ENCODE results near the gene ORC3. TPM values are rescaled to one million over a fixed set of nuclear protein-coding genes. Genes with fewer than 3 reads are reported as not detected.
"Not testable (repeated sequence)": the region's sequence is repeated elsewhere in the genome, so short reads cannot be mapped to it uniquely, and the experiment has no call there.

The ORC3 gene
- total and polyA plus RNA-seq, 5 experiments from 2014 or later: 30.9 to 37.7 (median 33.8) TPM

DNA sequence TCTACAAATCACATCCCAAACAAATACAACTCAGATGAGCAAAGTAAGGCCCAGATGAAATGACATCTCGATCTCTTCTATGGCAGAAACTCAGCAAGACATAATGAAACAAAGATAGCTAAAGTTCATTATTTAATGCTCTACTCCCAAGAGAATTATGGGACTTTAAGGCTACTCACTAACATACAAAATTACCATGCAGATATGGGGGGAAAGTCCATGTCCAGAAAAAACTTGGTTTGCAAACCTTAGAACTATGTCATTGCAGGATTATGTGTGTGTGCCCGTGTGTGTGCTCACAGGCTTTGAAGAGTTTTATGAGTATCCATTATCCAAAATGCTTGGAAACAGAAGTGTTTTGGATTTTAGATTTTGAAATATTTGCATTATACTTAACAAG, 78.1 kb downstream of the ORC3 start:
- no peak overlapping the region for H3K4me3 Mint-ChIP-seq
- ATAC-seq (no peak), DNase-seq (no peak)
- peaks cover 0 to 47% (median 16%) of the 10 kb centered on the region in 3 donors for H3K36me3 Mint-ChIP-seq
- POLR2A ChIA-PET: interaction anchor here (1.1 kb wide), 1 partner anchor 11 kb away, joined by 3 read pairs; no protein-coding TSS in a partner anchor
- peak overlapping the region in 3 of 10 donors; percentile 21 to 75 (median 64) for H3K27ac Mint-ChIP-seq
- H3K9me3 Mint-ChIP-seq: no peaks in the 10 kb centered on the region
- peaks cover 7 to 20% (median 14%) of the 10 kb centered on the region in 4 donors for H3K4me1 Mint-ChIP-seq
- H3K27me3 Mint-ChIP-seq: no peaks in the 10 kb centered on the region

DNA sequence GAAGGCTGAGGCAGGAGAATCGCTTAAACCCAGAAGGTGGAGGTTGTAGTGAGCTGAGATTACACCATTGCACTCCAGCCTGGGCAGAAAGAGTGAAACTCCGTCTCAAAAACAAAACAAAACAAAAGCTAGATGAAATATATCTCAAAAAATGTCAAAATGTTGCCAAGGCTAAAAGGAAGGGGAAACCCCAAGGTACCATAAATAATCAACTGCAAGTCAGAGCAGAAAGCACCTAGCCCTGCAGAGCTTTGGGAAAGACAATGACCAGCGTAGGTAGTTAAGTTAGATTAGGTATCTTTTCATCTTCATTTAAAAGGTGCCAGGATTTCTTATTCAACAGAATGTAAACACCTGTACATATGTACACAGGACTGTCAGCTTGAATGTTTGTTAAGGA, 79.1 kb downstream of the ORC3 start:
- Mint-ChIP-seq H3K27ac (peak overlapping the region in 3 of 10 donors; percentile 22 to 58 (median 37)), H3K27me3 (no peaks in the 10 kb centered on the region), H3K36me3 (peaks cover 0 to 47% (median 16%) of the 10 kb centered on the region in 3 donors), H3K4me1 (peaks cover 7 to 20% (median 14%) of the 10 kb centered on the region in 4 donors), H3K9me3 (no peaks in the 10 kb centered on the region), H3K4me3 (no peak overlapping the region)
- ATAC-seq (no peak), DNase-seq (no peak)
- POLR2A ChIA-PET: interaction anchor here (1.1 kb wide), 1 partner anchor 12 kb away, joined by 3 read pairs; no protein-coding TSS in a partner anchor

DNA sequence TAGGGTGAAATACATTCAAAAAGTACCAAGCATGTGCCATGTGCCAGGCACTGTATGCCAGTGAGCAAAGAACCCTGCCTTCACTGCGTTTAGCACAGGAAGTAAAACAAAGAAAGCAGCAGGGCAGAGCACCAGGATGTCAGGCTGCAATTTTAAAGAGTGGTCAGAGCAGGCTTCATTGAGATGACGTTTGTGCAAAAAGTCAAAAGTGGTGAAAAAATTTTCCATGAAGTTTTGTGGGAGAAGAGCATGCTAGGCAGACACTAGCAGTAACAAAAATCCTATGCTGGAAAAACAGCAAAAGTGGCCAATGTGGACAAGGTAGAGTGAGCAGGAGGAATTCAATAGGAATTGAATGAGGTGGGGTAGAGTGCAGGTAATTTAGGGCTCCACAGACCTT, 80.8 kb downstream of the ORC3 start:
- Mint-ChIP-seq H3K36me3 (peaks cover 0 to 63% (median 22%) of the 10 kb centered on the region in 3 donors), H3K9me3 (no peaks in the 10 kb centered on the region), H3K27ac (peak overlapping the region; percentile 22 to 84 (median 60)), H3K27me3 (no peaks in the 10 kb centered on the region), H3K4me1 (peaks cover 7 to 20% (median 14%) of the 10 kb centered on the region in 4 donors), H3K4me3 (no peak overlapping the region)
- ATAC-seq: peak in 1 of 2 donors; percentile 52
- POLR2A ChIA-PET: interaction anchor here (2.0 kb wide), 1 partner anchor 31 kb away, joined by 7 read pairs; the partner anchor contains the start of gene AKIRIN2
- DNase-seq: no peak

DNA sequence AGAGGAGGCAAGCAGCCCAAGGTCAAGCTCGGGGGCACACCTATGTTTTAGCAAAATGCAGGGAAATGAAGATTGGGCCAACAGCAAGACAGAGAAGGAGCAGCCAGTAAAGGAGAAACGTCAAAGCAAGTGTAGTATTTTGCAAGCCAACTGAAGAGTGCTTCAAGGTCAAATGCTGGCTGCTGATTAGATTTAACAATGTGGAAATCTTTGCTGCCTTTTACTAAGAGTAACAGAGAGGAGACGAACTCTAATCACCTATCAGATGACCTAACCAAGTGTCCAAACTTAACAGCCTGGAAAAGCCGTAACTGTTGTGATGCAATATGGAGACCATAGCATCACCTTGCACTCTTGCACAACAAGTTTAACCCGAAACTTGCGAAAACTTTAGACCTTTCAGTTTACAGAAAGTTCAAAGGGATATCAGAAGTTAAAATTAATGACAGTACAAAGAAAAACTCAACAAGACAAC, 81.7 kb downstream of the ORC3 start:
- ATAC-seq (no peak), DNase-seq (no peak)
- POLR2A ChIA-PET: interaction anchor here (2.0 kb wide), 1 partner anchor 30 kb away, joined by 7 read pairs; the partner anchor contains the start of gene AKIRIN2
- peak overlapping the region in 8 of 10 donors; percentile 22 to 82 (median 54) for H3K27ac Mint-ChIP-seq
- H3K4me3 Mint-ChIP-seq: no peak overlapping the region
- H3K9me3 Mint-ChIP-seq: no peaks in the 10 kb centered on the region
- peaks cover 0 to 65% (median 23%) of the 10 kb centered on the region in 3 donors for H3K36me3 Mint-ChIP-seq
- H3K27me3 Mint-ChIP-seq: no peaks in the 10 kb centered on the region
- H3K4me1 Mint-ChIP-seq: peaks cover 7 to 20% (median 14%) of the 10 kb centered on the region in 4 donors

DNA sequence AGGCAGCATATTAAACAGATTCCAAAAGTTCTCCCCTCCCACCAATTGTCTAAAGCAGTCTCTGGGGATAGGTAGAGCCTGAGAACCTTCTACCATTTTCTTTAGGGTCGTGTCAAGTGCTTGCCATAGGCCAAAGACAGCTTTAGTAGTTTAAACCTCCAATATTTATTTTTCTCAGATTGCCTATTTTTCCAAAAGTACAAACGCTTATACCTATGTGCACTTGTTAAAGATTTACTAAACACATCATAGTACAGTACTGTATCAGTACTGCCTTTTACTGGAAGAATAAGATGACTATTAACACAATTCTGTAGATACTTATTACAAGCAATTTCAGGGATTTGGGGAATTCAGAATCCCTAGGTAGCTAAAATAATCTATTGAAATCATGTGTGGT, 82.7 kb downstream of the ORC3 start:
- no peak for ATAC-seq
- peaks cover 7 to 20% (median 14%) of the 10 kb centered on the region in 4 donors for H3K4me1 Mint-ChIP-seq
- H3K36me3 Mint-ChIP-seq: peaks cover under 1 to 64% (median 19%) of the 10 kb centered on the region in 3 donors
- no peak for DNase-seq
- no peaks in the 10 kb centered on the region for H3K9me3 Mint-ChIP-seq
- no peak overlapping the region for H3K4me3 Mint-ChIP-seq
- POLR2A ChIA-PET: no interaction called here
- no peaks in the 10 kb centered on the region for H3K27me3 Mint-ChIP-seq
- peak overlapping the region in 2 of 10 donors; percentile 14 to 43 for H3K27ac Mint-ChIP-seq

DNA sequence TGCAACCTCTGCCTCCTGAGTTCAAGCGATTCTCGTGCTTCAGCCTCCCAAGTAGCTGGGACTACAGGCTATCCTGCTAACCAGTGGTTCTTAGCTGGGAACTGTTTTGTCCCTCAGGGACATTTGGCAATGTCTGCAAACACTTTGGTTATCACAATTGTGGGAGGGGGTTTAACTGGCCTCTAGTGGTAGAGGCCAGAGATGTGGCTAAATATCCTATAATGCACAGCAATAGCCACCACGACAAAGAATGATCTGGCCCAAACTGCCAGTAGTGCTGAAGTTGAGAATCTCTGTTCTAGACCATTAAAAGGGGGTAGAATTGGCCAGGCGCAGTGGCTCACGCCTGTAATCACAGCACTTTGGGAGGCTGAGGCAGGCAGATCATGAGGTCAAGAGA, 83.3 kb downstream of the ORC3 start:
- H3K27me3 Mint-ChIP-seq: no peaks in the 10 kb centered on the region
- no peaks in the 10 kb centered on the region for H3K9me3 Mint-ChIP-seq
- H3K27ac Mint-ChIP-seq: peak overlapping the region in 2 of 10 donors; percentile 6 to 28
- peaks cover 5 to 66% (median 20%) of the 10 kb centered on the region in 3 donors for H3K36me3 Mint-ChIP-seq
- H3K4me1 Mint-ChIP-seq: peaks cover 7 to 22% (median 16%) of the 10 kb centered on the region in 4 donors
- DNase-seq (no peak), ATAC-seq (no peak)
- POLR2A ChIA-PET: no interaction called here
- H3K4me3 Mint-ChIP-seq: no peak overlapping the region

DNA sequence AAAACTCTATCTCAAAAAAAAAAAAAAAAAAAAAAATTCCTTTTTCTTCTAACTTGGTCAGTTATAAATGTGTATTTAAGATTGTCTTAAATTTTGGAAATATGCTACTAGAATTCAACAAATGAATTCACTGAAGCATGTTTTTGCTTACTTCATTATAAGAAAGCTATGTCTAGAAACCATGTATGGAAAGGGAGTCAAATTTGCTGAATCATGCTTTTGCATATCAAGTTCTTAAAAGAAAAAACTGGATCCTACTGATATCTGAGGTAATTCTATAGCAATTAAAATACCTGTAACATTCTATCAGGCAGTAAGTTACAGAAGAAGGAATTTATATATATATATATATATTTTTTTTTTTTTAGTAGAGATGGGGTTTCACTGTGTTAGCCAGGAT, 84.4 kb downstream of the ORC3 start:
- peaks cover 5 to 75% (median 20%) of the 10 kb centered on the region in 3 donors for H3K36me3 Mint-ChIP-seq
- ATAC-seq: no peak
- POLR2A ChIA-PET: interaction anchor here (1.3 kb wide), 1 partner anchor 28 kb away, joined by 8 read pairs; the partner anchor contains the start of gene AKIRIN2
- H3K9me3 Mint-ChIP-seq: no peaks in the 10 kb centered on the region
- H3K4me1 Mint-ChIP-seq: peaks cover 7 to 21% (median 16%) of the 10 kb centered on the region in 4 donors
- no peaks in the 10 kb centered on the region for H3K27me3 Mint-ChIP-seq
- no peak overlapping the region for H3K4me3 Mint-ChIP-seq
- DNase-seq: no peak
- no peak overlapping the region for H3K27ac Mint-ChIP-seq

DNA sequence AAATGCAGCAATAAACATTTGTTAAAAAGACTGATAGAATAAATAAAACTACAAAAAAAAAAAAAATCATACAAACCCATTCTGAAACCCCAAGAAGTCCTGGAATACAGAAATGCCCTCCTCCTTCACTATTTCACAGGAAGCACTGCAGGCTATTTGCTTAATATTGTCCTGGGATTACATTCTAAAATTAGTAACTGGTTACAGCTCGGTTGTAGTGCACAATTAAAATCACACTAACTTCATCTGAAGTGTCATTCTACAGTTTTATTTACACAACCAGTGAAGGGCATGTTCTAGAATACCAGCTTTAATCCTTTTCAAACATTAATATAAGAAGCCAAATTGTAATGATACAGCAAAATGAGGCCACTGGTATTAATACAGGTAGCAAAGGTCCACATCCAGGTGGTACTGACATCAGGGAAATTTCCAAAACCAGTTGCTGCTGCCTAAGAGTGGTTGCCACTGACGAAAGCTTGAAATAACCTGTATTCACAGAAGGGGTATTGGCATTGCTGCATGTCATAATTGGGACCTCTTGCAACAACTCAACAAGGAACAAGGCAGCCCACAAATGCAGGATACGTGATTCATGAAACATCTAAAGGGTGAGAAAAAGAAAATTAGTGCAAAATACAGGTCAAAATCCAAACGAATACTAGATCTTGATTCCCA, 85.2 kb downstream of the ORC3 start:
- peak overlapping the region in 1 of 10 donors; percentile 81 for H3K27ac Mint-ChIP-seq
- no peaks in the 10 kb centered on the region for H3K27me3 Mint-ChIP-seq
- H3K9me3 Mint-ChIP-seq: no peaks in the 10 kb centered on the region
- ATAC-seq (no peak), DNase-seq (no peak)
- peaks cover 5 to 81% (median 20%) of the 10 kb centered on the region in 3 donors for H3K36me3 Mint-ChIP-seq
- POLR2A ChIA-PET: interaction anchor here (1.3 kb wide), 1 partner anchor 27 kb away, joined by 8 read pairs; the partner anchor contains the start of gene AKIRIN2
- no peak overlapping the region for H3K4me3 Mint-ChIP-seq
- H3K4me1 Mint-ChIP-seq: peaks cover 9 to 19% (median 17%) of the 10 kb centered on the region in 4 donors

DNA sequence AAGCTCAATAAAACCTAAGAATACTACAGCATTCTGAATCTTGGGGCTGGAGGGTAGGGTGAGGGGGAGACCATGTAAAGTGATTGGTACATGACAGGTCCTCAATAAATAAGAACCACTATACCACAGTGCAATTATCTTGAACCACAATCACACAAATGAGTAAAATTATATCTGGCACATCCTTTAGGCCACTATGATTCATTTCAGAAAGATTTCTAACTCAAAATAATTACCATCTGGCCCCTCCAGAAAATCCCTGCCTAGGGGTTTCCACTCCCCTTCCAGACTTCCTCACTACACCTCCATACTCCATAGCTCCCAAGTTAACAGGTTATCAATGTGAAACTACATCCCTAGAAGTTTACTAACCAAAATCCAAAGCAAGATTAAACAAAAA, 92.4 kb downstream of the ORC3 start:
- POLR2A ChIA-PET: interaction anchor here (1.2 kb wide), 1 partner anchor 20 kb away, joined by 3 read pairs; the partner anchor contains the start of gene AKIRIN2

DNA sequence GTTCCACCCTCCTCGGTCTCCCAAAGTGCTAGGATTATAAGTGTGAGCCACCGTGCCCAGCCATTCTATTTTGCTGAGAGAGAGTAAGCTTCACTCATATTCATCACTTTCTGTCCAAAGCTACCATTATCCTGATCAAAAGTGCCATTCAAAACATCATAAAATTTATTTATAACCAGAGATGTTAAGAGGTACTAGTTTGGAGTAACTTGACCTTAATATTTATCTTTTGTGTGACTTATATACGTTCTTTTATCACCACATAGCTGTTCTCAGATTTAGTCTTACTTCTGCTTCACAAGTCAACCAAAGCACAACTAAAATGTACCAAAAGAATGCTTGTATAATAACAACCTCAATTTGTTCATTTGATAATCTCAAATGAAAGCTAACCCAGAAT, 94.0 kb downstream of the ORC3 start:
- no peaks in the 10 kb centered on the region for H3K27me3 Mint-ChIP-seq
- peaks cover 22 to 78% (median 60%) of the 10 kb centered on the region in 4 donors for H3K4me1 Mint-ChIP-seq
- ATAC-seq (no peak), DNase-seq (no peak)
- POLR2A ChIA-PET: no interaction called here
- H3K36me3 Mint-ChIP-seq: peaks cover 4 to 46% (median 16%) of the 10 kb centered on the region in 3 donors
- H3K4me3 Mint-ChIP-seq: no peak overlapping the region
- peak overlapping the region in 8 of 10 donors; percentile 41 to 80 (median 52) for H3K27ac Mint-ChIP-seq
- no peaks in the 10 kb centered on the region for H3K9me3 Mint-ChIP-seq

More for the DNA sequence above, 92.4 kb downstream of the ORC3 start:
- peak overlapping the region in 1 of 10 donors; percentile 11 for H3K4me3 Mint-ChIP-seq
- H3K9me3 Mint-ChIP-seq: no peaks in the 10 kb centered on the region
- H3K36me3 Mint-ChIP-seq: peaks cover 9 to 60% (median 23%) of the 10 kb centered on the region in 3 donors
- ATAC-seq: no peak
- no peaks in the 10 kb centered on the region for H3K27me3 Mint-ChIP-seq
- H3K4me1 Mint-ChIP-seq: peaks cover 22 to 70% (median 56%) of the 10 kb centered on the region in 4 donors
- no peak for DNase-seq
- H3K27ac Mint-ChIP-seq: peak overlapping the region in 9 of 10 donors; percentile 37 to 87 (median 56)

DNA sequence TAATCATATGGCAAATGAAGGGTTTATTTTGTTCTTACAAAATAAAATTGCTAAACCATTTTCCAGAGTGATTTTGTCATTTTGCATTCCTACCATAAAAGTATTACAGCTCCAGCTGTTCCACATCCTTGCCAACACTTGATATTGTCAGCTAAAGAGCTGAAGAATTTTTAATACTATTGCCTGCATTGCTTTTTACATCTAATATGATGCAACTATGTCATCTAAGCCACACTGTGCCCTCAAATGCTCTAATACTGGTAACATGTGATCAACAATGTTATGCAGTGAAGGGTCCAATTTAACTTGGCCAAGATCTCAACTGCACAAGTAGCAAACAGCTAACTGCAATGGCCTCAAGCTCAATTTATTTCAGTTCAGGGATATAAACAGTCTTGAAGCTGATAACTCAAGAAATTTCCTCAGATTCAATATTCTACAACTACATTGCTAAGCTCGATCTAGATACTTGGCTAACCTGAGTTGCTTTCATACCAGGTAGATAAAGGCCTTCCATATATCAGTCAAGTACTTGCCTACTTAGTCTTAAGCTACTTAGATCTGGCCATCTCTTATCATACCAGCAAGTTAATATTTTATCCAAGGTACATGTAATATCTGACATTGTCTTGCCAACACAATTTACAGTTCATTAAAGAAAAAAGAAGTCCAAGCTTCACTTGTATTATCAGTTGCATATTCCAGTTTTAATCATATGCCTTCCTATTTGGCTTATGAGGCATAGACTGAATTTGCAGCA, 95.1 kb downstream of the ORC3 start:
- Mint-ChIP-seq H3K27me3 (no peaks in the 10 kb centered on the region), H3K36me3 (peaks cover 4 to 49% (median 16%) of the 10 kb centered on the region in 3 donors), H3K4me3 (peak overlapping the region in 1 of 10 donors; percentile 0), H3K27ac (peak overlapping the region in 5 of 10 donors; percentile 4 to 58 (median 51)), H3K9me3 (no peaks in the 10 kb centered on the region), H3K4me1 (peaks cover 21 to 88% (median 61%) of the 10 kb centered on the region in 4 donors)
- POLR2A ChIA-PET: interaction anchor here (1.3 to 1.7 kb wide), 2 partner anchors 17 to 96 kb away, joined by 3 to 6 read pairs; partner anchors contain the start of genes AKIRIN2, ORC3 and RARS2
- ATAC-seq (no peak), DNase-seq (no peak)

DNA sequence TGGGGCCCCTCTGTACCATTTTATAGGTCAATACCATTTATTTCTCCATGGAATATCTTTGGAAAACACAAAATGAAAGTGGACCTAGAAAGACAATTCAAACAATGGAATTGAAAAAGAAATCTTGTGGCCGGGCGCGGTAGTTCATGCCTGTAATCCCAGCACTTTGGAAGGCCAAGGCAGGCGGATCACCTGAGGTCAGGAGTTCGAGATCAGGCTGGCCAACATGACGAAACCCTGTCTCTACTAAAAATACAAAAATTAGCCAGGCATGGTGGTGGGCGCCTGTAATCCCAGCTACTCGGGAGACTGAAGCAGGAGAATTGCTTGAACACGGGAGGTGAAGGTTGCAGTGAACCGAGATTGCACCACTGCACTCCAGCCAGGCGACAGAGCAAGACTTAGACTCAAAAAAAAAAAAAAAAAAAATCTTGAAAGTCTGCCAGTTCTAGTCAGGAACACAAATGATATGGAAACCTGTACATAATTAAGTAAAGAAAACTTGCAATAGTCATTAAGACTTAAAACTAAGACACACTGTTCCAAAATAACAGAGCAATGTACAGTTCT, 96.8 kb downstream of the ORC3 start:
- H3K27ac Mint-ChIP-seq: peak overlapping the region; percentile 19 to 71 (median 45)
- not testable (repeated sequence) for DNase-seq, H3K9me3 Mint-ChIP-seq, ATAC-seq, H3K27me3 Mint-ChIP-seq
- peaks cover 4 to 37% (median 14%) of the 10 kb centered on the region in 3 donors for H3K36me3 Mint-ChIP-seq
- POLR2A ChIA-PET: interaction anchor here (1.7 kb wide), 1 partner anchor 15 kb away, joined by 6 read pairs; the partner anchor contains the start of gene AKIRIN2
- peak overlapping the region in 2 of 10 donors; percentile 30 to 63 for H3K4me3 Mint-ChIP-seq
- H3K4me1 Mint-ChIP-seq: peaks cover 25 to 93% (median 70%) of the 10 kb centered on the region in 4 donors

All from naive thymus-derived CD8-positive, alpha-beta T cell (primary cell).